Activated naive CD8-positive, alpha-beta T cell treated with anti-CD3 and anti-CD28 coated beads, Interleukin-2, amount 50 U/mL, for 24 hours (primary cell): Measurements from ENCODE around the gene RMC1.

Source experiments
- ATAC-seq: fragments of 150-1000 bp; cut with Tn5 transposase; one replicate; pipeline ENCODE4 v1.10.0; 2021
- DNase-seq: peaks from one replicate; pipeline ENCODE4 v3.0.0; 2021
- H3K27ac Mint-ChIP-seq: one replicate; pipeline ENCODE4 v1.8.0; 2021; ENCODE audit warnings: mild to moderate bottlenecking, mixed read lengths
- H3K27me3 Mint-ChIP-seq: one replicate; pipeline ENCODE4 v1.8.0; 2021; ENCODE audit warnings: mixed read lengths
- H3K36me3 Mint-ChIP-seq: one replicate; pipeline ENCODE4 v1.8.0; 2021; ENCODE audit warnings: low read depth, mixed read lengths
- H3K4me1 Mint-ChIP-seq: one replicate; pipeline ENCODE4 v1.8.0; 2021; ENCODE audit warnings: mixed read lengths
- H3K4me3 Mint-ChIP-seq: one replicate; pipeline ENCODE4 v1.8.0; 2021; ENCODE audit warnings: mild to moderate bottlenecking, moderate library complexity, mixed read lengths
- H3K9me3 Mint-ChIP-seq: one replicate; pipeline ENCODE4 v1.8.0; 2021; ENCODE audit warnings: mixed read lengths

The RMC1 gene

GRCh38 chr18:23503038-23503962 lies at the start of gene RMC1:
Gene RMC1 (plus strand): TSS chr18:23503511. CDS start chr18:23503619, 108 bp downstream.
- peak within 1 kb of the TSS; percentile 96 for H3K4me3 Mint-ChIP-seq
- ATAC-seq = peak; percentile 89
- no peaks in the 10 kb centered on the region for H3K9me3 Mint-ChIP-seq
- DNase-seq = peak; percentile 99
- no peaks in the 10 kb centered on the region for H3K27me3 Mint-ChIP-seq
- H3K4me1 Mint-ChIP-seq = peaks cover 44% of the 10 kb centered on the region
- H3K36me3 Mint-ChIP-seq = peaks cover 9% of the 10 kb centered on the region
- H3K27ac Mint-ChIP-seq = peak within 1 kb of the TSS; percentile 90

- H3K4me1 Mint-ChIP-seq = peaks cover 59% of the 10 kb centered on the region
Measured at GRCh38 chr18:23453680-23454058, 49.6 kb upstream of the RMC1 start.

GRCh38 chr18:23456835-23457234 lies 46.5 kb upstream of the RMC1 start:
- Mint-ChIP-seq H3K9me3 (no peaks in the 10 kb centered on the region), H3K4me1 (peaks cover 76% of the 10 kb centered on the region), H3K27me3 (no peaks in the 10 kb centered on the region), H3K36me3 (peaks cover 17% of the 10 kb centered on the region), H3K27ac (no peak overlapping the region), H3K4me3 (peak overlapping the region; percentile 8)
- DNase-seq (no peak), ATAC-seq (no peak)

More at GRCh38 chr18:23453680-23454058, 49.6 kb upstream of the RMC1 start:
- ATAC-seq (peak; percentile 21), DNase-seq (no peak)
- H3K27ac Mint-ChIP-seq = peak overlapping the region; percentile 84
- H3K36me3 Mint-ChIP-seq = peaks cover 15% of the 10 kb centered on the region
- no peaks in the 10 kb centered on the region for H3K27me3 Mint-ChIP-seq
- no peaks in the 10 kb centered on the region for H3K9me3 Mint-ChIP-seq
- peak overlapping the region; percentile 99 for H3K4me3 Mint-ChIP-seq

- Mint-ChIP-seq H3K4me3 (no peak overlapping the region), H3K36me3 (peaks cover 34% of the 10 kb centered on the region), H3K27me3 (no peaks in the 10 kb centered on the region), H3K4me1 (peaks cover 66% of the 10 kb centered on the region), H3K27ac (peak overlapping the region; percentile 55), H3K9me3 (no peaks in the 10 kb centered on the region)
- ATAC-seq (no peak), DNase-seq (no peak)
Measured at GRCh38 chr18:23458830-23459529, 44.3 kb upstream of the RMC1 start.

GRCh38 chr18:23459530-23459921 lies 43.8 kb upstream of the RMC1 start:
- ATAC-seq (no peak), DNase-seq (no peak)
- H3K27ac Mint-ChIP-seq = no peak overlapping the region
- H3K4me1 Mint-ChIP-seq = peaks cover 61% of the 10 kb centered on the region
- H3K36me3 Mint-ChIP-seq = peaks cover 35% of the 10 kb centered on the region
- H3K9me3 Mint-ChIP-seq = no peaks in the 10 kb centered on the region
- no peak overlapping the region for H3K4me3 Mint-ChIP-seq
- no peaks in the 10 kb centered on the region for H3K27me3 Mint-ChIP-seq

GRCh38 chr18:23460285-23461273 lies 42.7 kb upstream of the RMC1 start:
- Mint-ChIP-seq H3K27me3 (no peaks in the 10 kb centered on the region), H3K36me3 (peaks cover 39% of the 10 kb centered on the region), H3K4me3 (no peak overlapping the region), H3K4me1 (peaks cover 55% of the 10 kb centered on the region), H3K9me3 (no peaks in the 10 kb centered on the region), H3K27ac (no peak overlapping the region)
- ATAC-seq (no peak), DNase-seq (no peak)

- no peak overlapping the region for H3K4me3 Mint-ChIP-seq
Measured at GRCh38 chr18:23462876-23463275, 40.4 kb upstream of the RMC1 start.

GRCh38 chr18:23468753-23469459 lies 34.4 kb upstream of the RMC1 start:
- no peak for DNase-seq
- ATAC-seq = no peak
- H3K27ac Mint-ChIP-seq = no peak overlapping the region
- no peaks in the 10 kb centered on the region for H3K4me1 Mint-ChIP-seq
- H3K4me3 Mint-ChIP-seq = no peak overlapping the region
- H3K9me3 Mint-ChIP-seq = no peaks in the 10 kb centered on the region
- no peaks in the 10 kb centered on the region for H3K27me3 Mint-ChIP-seq
- peaks cover 40% of the 10 kb centered on the region for H3K36me3 Mint-ChIP-seq

More at GRCh38 chr18:23462876-23463275, 40.4 kb upstream of the RMC1 start:
- H3K27ac Mint-ChIP-seq = no peak overlapping the region
- no peaks in the 10 kb centered on the region for H3K9me3 Mint-ChIP-seq
- peaks cover 40% of the 10 kb centered on the region for H3K36me3 Mint-ChIP-seq
- DNase-seq (no peak), ATAC-seq (no peak)
- peaks cover 36% of the 10 kb centered on the region for H3K4me1 Mint-ChIP-seq
- H3K27me3 Mint-ChIP-seq = no peaks in the 10 kb centered on the region

GRCh38 chr18:23470620-23471387 lies 32.5 kb upstream of the RMC1 start:
- Mint-ChIP-seq H3K36me3 (peaks cover 36% of the 10 kb centered on the region), H3K9me3 (no peaks in the 10 kb centered on the region), H3K27ac (no peak overlapping the region), H3K4me1 (no peaks in the 10 kb centered on the region), H3K4me3 (no peak overlapping the region), H3K27me3 (no peaks in the 10 kb centered on the region)
- DNase-seq (no peak), ATAC-seq (no peak)

- Mint-ChIP-seq H3K4me1 (no peaks in the 10 kb centered on the region), H3K36me3 (peaks cover 37% of the 10 kb centered on the region), H3K4me3 (no peak overlapping the region), H3K9me3 (no peaks in the 10 kb centered on the region), H3K27ac (no peak overlapping the region), H3K27me3 (no peaks in the 10 kb centered on the region)
- no peak for DNase-seq
- no peak for ATAC-seq
Measured at GRCh38 chr18:23471486-23471885, 31.8 kb upstream of the RMC1 start.

GRCh38 chr18:23479829-23480505 lies 23.3 kb upstream of the RMC1 start:
- H3K36me3 Mint-ChIP-seq = peaks cover 50% of the 10 kb centered on the region
- peak overlapping the region; percentile 14 for H3K4me3 Mint-ChIP-seq

GRCh38 chr18:23484561-23485182 lies 18.6 kb upstream of the RMC1 start:
- Mint-ChIP-seq H3K27me3 (no peaks in the 10 kb centered on the region), H3K27ac (no peak overlapping the region), H3K4me1 (peaks cover 24% of the 10 kb centered on the region), H3K36me3 (peaks cover 18% of the 10 kb centered on the region), H3K4me3 (no peak overlapping the region), H3K9me3 (no peaks in the 10 kb centered on the region)
- no peak for DNase-seq
- no peak for ATAC-seq

More at GRCh38 chr18:23479829-23480505, 23.3 kb upstream of the RMC1 start:
- Mint-ChIP-seq H3K4me1 (peaks cover 4% of the 10 kb centered on the region), H3K27ac (peak overlapping the region; percentile 20), H3K27me3 (no peaks in the 10 kb centered on the region), H3K9me3 (no peaks in the 10 kb centered on the region)
- no peak for DNase-seq
- no peak for ATAC-seq
